BE2C (cell line): ENCODE data around the gene TNNI2.

ENCODE experiments used
- DNase-seq: peaks from one replicate; pipeline ENCODE4 v3.0.0-alpha.2; 2020
- H3K27me3 ChIP-seq: fragments of 250-450 bp; sonication (Bioruptor Pico); 2 replicates; pipeline ENCODE4 v1.5.1; 2020; ENCODE audit warnings: mild to moderate bottlenecking
- H3K36me3 ChIP-seq: fragments of 250-450 bp; sonication (Bioruptor Pico); 2 replicates; pipeline ENCODE4 v1.5.1; 2020; ENCODE audit warnings: mild to moderate bottlenecking
- H3K4me1 ChIP-seq: fragments of 250-450 bp; sonication (Bioruptor Pico); 2 replicates; pipeline ENCODE4 v1.5.1; 2020
- H3K4me3 ChIP-seq: 2 replicates; pipeline ENCODE4 v1.5.1; 2011; ENCODE audit warnings: low read depth, low read length
- H3K9me3 ChIP-seq: fragments of 250-450 bp; sonication (Bioruptor Pico); 2 replicates; pipeline ENCODE4 v1.5.1; 2020
- CTCF ChIP-seq: IDR thresholded peaks from 2 replicates; pipeline ENCODE4 v1.5.1; 2012; ENCODE audit warnings: mild to moderate bottlenecking, low read depth, low read length

Gene TNNI2

GRCh38 chr11:1852877-1853276, 14.1 kb downstream of the TNNI2 start, which contains the start of gene LSP1:
Gene LSP1, plus strand, starts transcription at chr11:1853084. Its CDS starts 61 bp downstream, at chr11:1853145.
- Histone ChIP-seq H3K36me3 (no peaks in the 10 kb centered on the region), H3K4me1 (no peaks in the 10 kb centered on the region), H3K27me3 (no peaks in the 10 kb centered on the region), H3K4me3 (no peak within 1 kb of the TSS), H3K9me3 (no peaks in the 10 kb centered on the region)
- DNase-seq, result no peak
- TF ChIP-seq CTCF, result no peak

GRCh38 chr11:1853376-1854131, 14.8 kb downstream of the TNNI2 start:
- H3K4me3 ChIP-seq, result no peak overlapping the region
- no peaks in the 10 kb centered on the region for H3K4me1 ChIP-seq
- no peak for DNase-seq
- no peaks in the 10 kb centered on the region for H3K9me3 ChIP-seq
- no peaks in the 10 kb centered on the region for H3K27me3 ChIP-seq
- H3K36me3 ChIP-seq, result no peaks in the 10 kb centered on the region
- no peak for TF ChIP-seq CTCF

- Histone ChIP-seq H3K4me1 (no peaks in the 10 kb centered on the region), H3K36me3 (no peaks in the 10 kb centered on the region), H3K27me3 (no peaks in the 10 kb centered on the region), H3K9me3 (no peaks in the 10 kb centered on the region), H3K4me3 (no peak overlapping the region)
- no peak for DNase-seq
- no peak for TF ChIP-seq CTCF
These were observed 15.6 kb downstream of the TNNI2 start for GRCh38 chr11:1854132-1854948.

GRCh38 chr11:1854949-1855885, 16.4 kb downstream of the TNNI2 start:
- H3K9me3 ChIP-seq, result no peaks in the 10 kb centered on the region
- no peak for TF ChIP-seq CTCF
- DNase-seq, result no peak
- H3K27me3 ChIP-seq, result no peaks in the 10 kb centered on the region
- H3K36me3 ChIP-seq, result no peaks in the 10 kb centered on the region
- no peaks in the 10 kb centered on the region for H3K4me1 ChIP-seq
- H3K4me3 ChIP-seq, result no peak overlapping the region

GRCh38 chr11:1855886-1856265, 17.1 kb downstream of the TNNI2 start:
- no peak overlapping the region for H3K4me3 ChIP-seq

More at GRCh38 chr11:1855886-1856265, 17.1 kb downstream of the TNNI2 start:
- no peaks in the 10 kb centered on the region for H3K36me3 ChIP-seq
- H3K27me3 ChIP-seq, result no peaks in the 10 kb centered on the region
- DNase-seq, result no peak
- no peak for TF ChIP-seq CTCF
- no peaks in the 10 kb centered on the region for H3K9me3 ChIP-seq
- no peaks in the 10 kb centered on the region for H3K4me1 ChIP-seq
